Mesenchymal stem cell (in vitro differentiated cells and primary cell): ENCODE measurements around the gene CYSLTR2.
"Not testable (repeated sequence)": the region's sequence is repeated elsewhere in the genome, so short reads cannot be mapped to it uniquely, and the experiment has no call there.

Experiments used
- DNase-seq: peaks from one replicate; pipeline ENCODE4 v3.0.0-alpha.2; 2013
- H2AFZ ChIP-seq: one replicate; pipeline ENCODE4 v1.6.1; 2013; ENCODE audit warnings: low read depth, mild to moderate bottlenecking, control low read depth, inconsistent platforms, low read length, moderate library complexity
- H2AK5ac ChIP-seq: 2 replicates; pipeline ENCODE4 v1.6.1; 2013; ENCODE audit warnings: low read length, moderate library complexity, mild to moderate bottlenecking, inconsistent platforms; ENCODE audit not compliant: severe bottlenecking
- H2BK120ac ChIP-seq: one replicate; pipeline ENCODE4 v1.6.1; 2013; ENCODE audit warnings: low read depth, mild to moderate bottlenecking, inconsistent platforms, low read length, moderate library complexity
- H2BK12ac ChIP-seq, 2 experiments: one replicate each; pipeline ENCODE4 v1.6.1; 2013; ENCODE audit warnings: inconsistent platforms in 2 of 2, low read length in 2 of 2, mild to moderate bottlenecking in 2 of 2, moderate library complexity in 2 of 2, control low read depth in 1 of 2
- H2BK15ac ChIP-seq: one replicate; pipeline ENCODE4 v1.6.1; 2013; ENCODE audit warnings: mild to moderate bottlenecking, low read depth, inconsistent platforms; ENCODE audit not compliant: poor library complexity, severe bottlenecking
- H2BK5ac ChIP-seq: 2 replicates; pipeline ENCODE4 v1.6.1; 2013; ENCODE audit warnings: low read depth, mild to moderate bottlenecking, low read length, control low read depth, inconsistent platforms; ENCODE audit not compliant: poor library complexity, severe bottlenecking
- H3K14ac ChIP-seq, 2 experiments: one replicate each; pipeline ENCODE4 v1.6.1; 2013; ENCODE audit warnings: inconsistent platforms in 2 of 2, low read length in 2 of 2, control low read depth in 1 of 2, mild to moderate bottlenecking in 1 of 2, moderate library complexity in 1 of 2
- H3K18ac ChIP-seq, 2 experiments: one replicate each; pipeline ENCODE4 v1.6.1; 2013; ENCODE audit warnings: inconsistent platforms in 2 of 2, low read length in 2 of 2, control low read depth in 1 of 2, low read depth in 1 of 2, mild to moderate bottlenecking in 1 of 2
- H3K23ac ChIP-seq, 2 experiments: one replicate each; pipeline ENCODE4 v1.6.1; 2013; ENCODE audit warnings: inconsistent platforms in 2 of 2, low read length in 2 of 2, mild to moderate bottlenecking in 2 of 2, moderate library complexity in 2 of 2, control low read depth in 1 of 2
- H3K27ac ChIP-seq: 2 replicates; pipeline ENCODE4 v1.5.1; 2013; ENCODE audit warnings: mild to moderate bottlenecking, moderate library complexity, low read length, control low read depth, inconsistent platforms; ENCODE audit not compliant: poor library complexity, severe bottlenecking
- H3K27me3 ChIP-seq, 2 experiments: 2 replicates each; pipeline versions ENCODE4 v1.6.1 to v1.7.0; 2013; ENCODE audit warnings: low read length in 2 of 2, mild to moderate bottlenecking in 2 of 2, moderate library complexity in 2 of 2, control low read depth in 1 of 2, inconsistent platforms in 1 of 2; ENCODE audit not compliant: control insufficient read depth in 1 of 2, insufficient read depth in 1 of 2
- H3K36me3 ChIP-seq, 2 experiments: 2 replicates each; pipeline versions ENCODE4 v1.6.1 to v1.7.0; 2013; ENCODE audit warnings: low read length in 2 of 2, control low read depth in 1 of 2, inconsistent platforms in 1 of 2, low read depth in 1 of 2, mild to moderate bottlenecking in 1 of 2; ENCODE audit not compliant: insufficient read depth in 2 of 2, control insufficient read depth in 1 of 2
- H3K4ac ChIP-seq, 2 experiments: one replicate each; pipeline ENCODE4 v1.6.1; 2013; ENCODE audit warnings: inconsistent platforms in 2 of 2, low read length in 2 of 2, mild to moderate bottlenecking in 2 of 2, moderate library complexity in 2 of 2, control low read depth in 1 of 2, low read depth in 1 of 2
- H3K4me1 ChIP-seq: 2 replicates; pipeline ENCODE4 v1.6.1; 2013; ENCODE audit warnings: low read depth, low read length, control low read depth; ENCODE audit not compliant: control insufficient read depth, insufficient read depth
- H3K4me2 ChIP-seq: 2 replicates; pipeline ENCODE4 v1.6.1; 2013; ENCODE audit warnings: low read length, mild to moderate bottlenecking, inconsistent platforms; ENCODE audit not compliant: poor library complexity, severe bottlenecking
- H3K4me3 ChIP-seq, 2 experiments: 2 replicates each; pipeline versions ENCODE4 v1.5.1 to v1.7.0; 2013; ENCODE audit warnings: low read length in 2 of 2, mild to moderate bottlenecking in 2 of 2, control low read depth in 1 of 2, low read depth in 1 of 2; ENCODE audit not compliant: insufficient read depth in 1 of 2
- H3K79me1 ChIP-seq: replicated peaks from 2 replicates; pipeline ENCODE4 v1.6.1; 2013; ENCODE audit warnings: mild to moderate bottlenecking, control low read depth, low read length, inconsistent platforms; ENCODE audit not compliant: poor library complexity, severe bottlenecking
- H3K9ac ChIP-seq: 2 replicates; pipeline ENCODE4 v1.7.0; 2013; ENCODE audit warnings: mild to moderate bottlenecking, low read length, moderate library complexity
- H3K9me3 ChIP-seq: 2 replicates; pipeline ENCODE4 v1.7.0; 2013; ENCODE audit warnings: mild to moderate bottlenecking, low read length; ENCODE audit not compliant: control insufficient read depth
- H4K8ac ChIP-seq: one replicate; pipeline ENCODE4 v1.6.1; 2013; ENCODE audit warnings: inconsistent platforms, mild to moderate bottlenecking, low read length, moderate library complexity
- H4K91ac ChIP-seq: one replicate; pipeline ENCODE4 v1.6.1; 2013; ENCODE audit warnings: mild to moderate bottlenecking, low read length, inconsistent platforms
- WGBS: methylation state at CpG from one replicate; pipeline ENCODE4 v1.1.7; 2013; ENCODE audit warnings: mixed read lengths; 5-methylcytosine and 5-hydroxymethylcytosine counted together

The CYSLTR2 gene

DNA sequence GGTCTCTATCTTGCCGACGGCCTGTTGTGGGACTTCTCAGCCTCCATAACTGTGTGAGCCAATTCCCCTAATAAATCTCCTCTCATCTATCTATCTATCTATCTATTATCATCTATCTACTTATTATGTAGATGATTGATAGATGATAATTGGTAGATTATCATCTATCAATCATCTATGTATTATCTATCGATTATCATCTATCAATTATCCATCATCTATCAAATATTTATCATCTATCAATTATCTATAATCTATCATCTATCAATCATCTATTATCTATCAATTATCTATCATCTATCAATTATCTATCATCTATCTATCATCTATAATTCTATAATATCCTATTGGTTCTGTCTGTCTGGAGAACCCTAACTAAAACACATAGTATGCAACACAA, 33.5 kb downstream of the CYSLTR2 start:
- no peak overlapping the region for H3K27ac ChIP-seq
- no peak overlapping the region for H3K4me2 ChIP-seq
- WGBS, result 80% methylated on average over 3 of the region's 3 CpGs
- no peak overlapping the region for H3K9ac ChIP-seq
- H2AFZ ChIP-seq, result no peak overlapping the region
- H4K91ac ChIP-seq, result no peak overlapping the region
- H3K4ac ChIP-seq, result no peak overlapping the region
- H3K14ac ChIP-seq, result no peak overlapping the region
- H3K79me1 ChIP-seq, result no peaks in the 10 kb centered on the region
- H2BK5ac ChIP-seq, result no peak overlapping the region
- H2BK120ac ChIP-seq, result no peak overlapping the region
- no peaks in the 10 kb centered on the region for H3K4me1 ChIP-seq
- H2BK12ac ChIP-seq, result no peak overlapping the region
- H3K18ac ChIP-seq, result no peak overlapping the region
- H3K23ac ChIP-seq, result peak overlapping the region in 1 of 2 experiments; percentile 80
- peaks cover 2% of the 10 kb centered on the region for H3K9me3 ChIP-seq
- H3K36me3 ChIP-seq, result no peaks in the 10 kb centered on the region
- H2BK15ac ChIP-seq, result no peak overlapping the region
- no peak overlapping the region for H3K4me3 ChIP-seq
- H4K8ac ChIP-seq, result no peak overlapping the region
- H2AK5ac ChIP-seq, result no peak overlapping the region
- peaks cover 9 to 14% of the 10 kb centered on the region in 2 experiments for H3K27me3 ChIP-seq
- DNase-seq, result no peak

GRCh38 chr13:48693998-48694397, 40.3 kb downstream of the CYSLTR2 start:
- Histone ChIP-seq H3K4me3 (no peak overlapping the region), H3K9ac (no peak overlapping the region), H2BK15ac (no peak overlapping the region), H3K27ac (no peak overlapping the region), H4K91ac (no peak overlapping the region), H3K18ac (no peak overlapping the region), H3K36me3 (no peaks in the 10 kb centered on the region), H3K27me3 (peaks cover 3 to 8% of the 10 kb centered on the region in 2 experiments), H3K79me1 (no peaks in the 10 kb centered on the region), H3K9me3 (no peaks in the 10 kb centered on the region), H3K4me1 (no peaks in the 10 kb centered on the region), H2BK120ac (no peak overlapping the region), H3K4me2 (no peak overlapping the region), H3K14ac (no peak overlapping the region), H3K23ac (no peak overlapping the region), H4K8ac (no peak overlapping the region), H2AK5ac (no peak overlapping the region), H2BK5ac (no peak overlapping the region), H2AFZ (no peak overlapping the region), H2BK12ac (no peak overlapping the region), H3K4ac (no peak overlapping the region)
- DNase-seq, result peak; percentile 7
- 51% methylated on average over 3 of the region's 3 CpGs for WGBS

GRCh38 chr13:48695776-48696175, 42.0 kb downstream of the CYSLTR2 start:
- Histone ChIP-seq H3K4me1 (no peaks in the 10 kb centered on the region), H3K4me3 (no peak overlapping the region), H4K8ac (no peak overlapping the region), H2BK12ac (no peak overlapping the region), H3K36me3 (no peaks in the 10 kb centered on the region), H2BK5ac (no peak overlapping the region), H3K9ac (no peak overlapping the region), H3K9me3 (no peaks in the 10 kb centered on the region), H2AFZ (no peak overlapping the region), H3K23ac (no peak overlapping the region), H3K14ac (no peak overlapping the region), H3K18ac (no peak overlapping the region), H3K4me2 (no peak overlapping the region), H2BK15ac (no peak overlapping the region), H3K27me3 (peaks cover 3 to 8% of the 10 kb centered on the region in 2 experiments), H3K4ac (no peak overlapping the region), H2AK5ac (no peak overlapping the region), H3K79me1 (no peaks in the 10 kb centered on the region), H2BK120ac (no peak overlapping the region), H4K91ac (no peak overlapping the region), H3K27ac (no peak overlapping the region)
- WGBS, result no CpG with 5 or more reads among the region's 2 CpGs
- DNase-seq, result no peak

DNA sequence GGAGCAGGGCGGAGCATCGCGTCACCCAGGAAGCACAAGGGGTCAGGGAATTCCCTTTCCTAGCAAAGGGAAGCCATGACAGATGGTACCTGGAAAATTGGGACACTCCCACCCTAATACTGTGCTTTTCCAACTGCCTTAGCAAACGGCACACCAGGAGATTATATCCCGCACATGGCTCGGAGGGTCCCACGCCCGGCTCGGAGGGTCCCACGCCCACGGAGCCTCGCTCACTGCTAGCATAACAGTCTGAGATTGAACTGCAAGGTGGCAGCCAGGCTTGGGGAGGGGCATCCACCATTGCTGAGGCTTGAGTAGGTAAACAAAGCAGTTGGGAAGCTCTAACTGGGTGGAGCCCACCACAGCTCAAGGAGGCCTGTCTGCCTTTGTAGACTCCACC, 42.9 kb downstream of the CYSLTR2 start:
- H3K4me2 ChIP-seq, H3K14ac ChIP-seq, H3K23ac ChIP-seq, H4K91ac ChIP-seq, H3K4me3 ChIP-seq, H3K36me3 ChIP-seq, H2AFZ ChIP-seq, H3K9ac ChIP-seq, H3K27me3 ChIP-seq, DNase-seq, H3K79me1 ChIP-seq, H3K9me3 ChIP-seq, H2BK5ac ChIP-seq, H3K18ac ChIP-seq, H2BK120ac ChIP-seq, H3K27ac ChIP-seq, H4K8ac ChIP-seq, H3K4ac ChIP-seq, H3K4me1 ChIP-seq, H2BK15ac ChIP-seq, H2AK5ac ChIP-seq, H2BK12ac ChIP-seq: not testable (repeated sequence)
- WGBS, result 85% methylated on average over 12 of the region's 12 CpGs
